Measurements from ENCODE around the gene ANTXR1.

GRCh38 chr2:69163556-69163955, 150.6 kb downstream of the ANTXR1 start:
- TF ChIP-seq EP300 (IDR thresholded peaks at IDR 0.05; ENCODE audit: borderline replicate concordance in 1 of 2, low read depth in 2 of 2, low read length in 2 of 2) = no peak
- no peak for TF ChIP-seq ATF2 (IDR thresholded peaks at IDR 0.05; ENCODE audit: low read length)
- no peak for TF ChIP-seq NRF1 (IDR thresholded peaks at IDR 0.05; ENCODE audit: low read depth, low read length)
- no peak for TF ChIP-seq POLR2A (IDR thresholded peaks at IDR 0.05; ENCODE audit: control extremely low read depth in 1 of 2, low read depth in 2 of 2, low read length in 2 of 2)
- TF ChIP-seq BCL11A (IDR thresholded peaks at IDR 0.05; ENCODE audit: low read depth in 2 of 2, low read length in 2 of 2) = no peak
- TF ChIP-seq SRF (IDR thresholded peaks at IDR 0.05; ENCODE audit: low read depth, low read length) = no peak
- TF ChIP-seq JUND (IDR thresholded peaks at IDR 0.05; ENCODE audit: low read length) = no peak

All from H1 (cell line).